Heart right ventricle (tissue), 16 donors: Measurements from ENCODE around the gene DESI2. TPM values are rescaled to one million over a fixed set of nuclear protein-coding genes. Genes with fewer than 3 reads are reported as not detected.

Source experiments
- ATAC-seq, 8 donors: fragments of 200-7000 bp; cut with Tn5 transposase; one replicate each; pipeline ENCODE4 v1.9.1; 2020; ENCODE audit warnings: mild to moderate bottlenecking in 8 of 8, moderate library complexity in 8 of 8, moderate number of reproducible peaks in 1 of 8
- DNase-seq, 2 donors: peaks; one replicate each; pipeline ENCODE4 v3.0.0-alpha.2; 2020
- H3K27ac ChIP-seq, 10 donors: fragments of 200-600 bp; sonication (generic) in 2 of 10; one replicate each; pipeline versions ENCODE4 v1.5.0 to v1.8.0; 2020 to 2022; ENCODE audit warnings: mild to moderate bottlenecking in 3 of 10
- H3K27me3 ChIP-seq, 7 donors: fragments of 200-600 bp; one replicate each; pipeline ENCODE4 v1.8.0; 2021 to 2022; ENCODE audit warnings: mild to moderate bottlenecking in 2 of 7
- H3K36me3 ChIP-seq, 9 donors: fragments of 200-600 bp; sonication (generic) in 1 of 9; one replicate each; pipeline versions ENCODE4 v1.5.0 to v1.8.0; 2020 to 2022; ENCODE audit warnings: mild to moderate bottlenecking in 2 of 9
- H3K4me1 ChIP-seq, 9 donors: fragments of 200-600 bp; sonication (generic) in 1 of 9; one replicate each; pipeline versions ENCODE4 v1.5.0 to v1.8.0; 2020 to 2022; ENCODE audit warnings: mild to moderate bottlenecking in 4 of 9
- H3K4me3 ChIP-seq, 10 donors: fragments of 200-600 bp; sonication (generic) in 2 of 10; one replicate each; pipeline versions ENCODE4 v1.5.0 to v1.8.0; 2020 to 2022; ENCODE audit warnings: mild to moderate bottlenecking in 7 of 10, moderate library complexity in 2 of 10
- H3K9me3 ChIP-seq, 11 donors: fragments of 200-600 bp in 10 of 11; sonication (generic) in 2 of 11; one replicate each; pipeline versions ENCODE4 v1.5.0 to v1.8.0; 2013 to 2022; ENCODE audit warnings: mild to moderate bottlenecking in 2 of 11, control low read depth in 1 of 11, moderate library complexity in 1 of 11
- WGBS, 2 donors: extraction: QIAGEN DNeasy Blood & Tissue Kit; methylation state at CpG; one replicate each; pipeline ENCODE4 v1.1.7; 2013; ENCODE audit warnings: inconsistent platforms in 1 of 2; 5-methylcytosine and 5-hydroxymethylcytosine counted together
- intact Hi-C, 10 donors: fragments of 100-400 bp; cut with DNase I; formaldehyde crosslinking; loops; one replicate each; pipeline versions ENCODE4 v1.11.1 to v1.14.2; 2022
- polyA plus RNA-seq, 2 donors: library from polyadenylated mRNA; stranded (reverse); fragments of 200-250 nt; gene quantifications; one replicate each; pipeline ENCODE4 v1.2.3, GENCODE V29; 2013
- total RNA-seq, 10 donors: library from RNA; stranded (reverse); fragmentation: NEBNext Ultra II Directional in 3 of 10; extraction: Animal tissue kit (Norgen Biotek cat#: 25700) in 3 of 10; gene quantifications; one replicate each; pipeline versions ENCODE4 v1.2.1 to v1.2.4, GENCODE V29; 2021 to 2023
- TF ChIP-seq, protein P1 (sequence below), 9 donors: fragments of 200-600 bp; sonication (generic) in 2 of 9; IDR thresholded peaks; one replicate each; pipeline versions ENCODE4 v1.5.0 to v1.8.0; 2021 to 2022; ENCODE audit warnings: antibody characterized with exemption in 9 of 9, mild to moderate bottlenecking in 5 of 9, moderate library complexity in 1 of 9
- donor health status: Arrhythmogenic right ventricular cardiomyopathy.
- donor health status: ischemic (EF 13 %, LVEDD 7.1; RV severe dilation, severe dysfunction).
- donor health status: healthy with polysubstance abuse.
- donor health status: DM: no; HTN: yes; CAD: no.
- donor health status: DM: no; HTN: no; CAD: no.
- donor health status: ischemic (EF 25% LVEDD 6.9; RV normal size, moderate dysfunction).
- donor health status: ischemic (EF 25% LVEDD 5.7; RV mildly dilated, moderate dysfunction).
- donor health status: healthy.
- donor health status: DM: yes; HTN: yes; CAD: no.
- donor health status: Ischemic cardiomyopathy.
- donor health status: ischemic (EF 35%, LVEDD 5.7; RV mildly dilated, moderate dysfunction).
- donor health status: nonischemic (EF 11% LVEDD 7.7; RV severe dilation, severe dysfunction).
- donor health status: DM: yes; HTN: yes; CAD: no.
- donor health status: PGD.
- donor health status: ischemic (EF 29% LVEDD 5.4; RV normal size, mild dysfunction).
- donor health status: nonischemic (EF 23%, LVEDD 6.1; RV moderate dilation, normal function).

DESI2 gene
- total and polyA plus RNA-seq, 12 donors: 11.7 to 24.0 (median 20.5) TPM

DNA sequence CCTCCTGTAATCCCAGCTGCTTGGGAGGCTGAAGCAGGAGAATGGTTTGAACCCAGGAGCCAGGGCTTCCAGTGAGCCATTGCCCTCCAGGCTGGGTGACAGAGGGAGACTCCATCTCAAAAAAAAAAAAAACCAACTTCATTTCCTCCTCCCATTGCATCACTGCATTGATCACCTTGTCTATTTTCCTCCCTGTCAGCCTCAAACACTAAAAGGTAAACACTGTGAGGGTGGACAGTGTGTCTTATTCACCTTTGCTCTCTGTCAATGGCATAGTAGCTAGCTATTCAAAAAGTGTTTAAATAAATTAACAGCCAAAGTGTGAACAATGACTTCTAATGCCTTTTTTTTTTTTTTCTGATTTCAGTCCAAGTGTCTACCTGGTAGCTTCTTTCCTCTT is 13.4 kb upstream of the DESI2 start:
- Histone ChIP-seq H3K27ac (no peak overlapping the region), H3K36me3 (no peaks in the 10 kb centered on the region), H3K27me3 (peaks cover 0 to 6% (median 0%) of the 10 kb centered on the region in 7 donors), H3K9me3 (no peaks in the 10 kb centered on the region), H3K4me3 (no peak overlapping the region), H3K4me1 (no peaks in the 10 kb centered on the region)
- no peak for DNase-seq
- intact Hi-C loops: no loop called here
- no peak for ATAC-seq
- TF ChIP-seq, protein P1, sequence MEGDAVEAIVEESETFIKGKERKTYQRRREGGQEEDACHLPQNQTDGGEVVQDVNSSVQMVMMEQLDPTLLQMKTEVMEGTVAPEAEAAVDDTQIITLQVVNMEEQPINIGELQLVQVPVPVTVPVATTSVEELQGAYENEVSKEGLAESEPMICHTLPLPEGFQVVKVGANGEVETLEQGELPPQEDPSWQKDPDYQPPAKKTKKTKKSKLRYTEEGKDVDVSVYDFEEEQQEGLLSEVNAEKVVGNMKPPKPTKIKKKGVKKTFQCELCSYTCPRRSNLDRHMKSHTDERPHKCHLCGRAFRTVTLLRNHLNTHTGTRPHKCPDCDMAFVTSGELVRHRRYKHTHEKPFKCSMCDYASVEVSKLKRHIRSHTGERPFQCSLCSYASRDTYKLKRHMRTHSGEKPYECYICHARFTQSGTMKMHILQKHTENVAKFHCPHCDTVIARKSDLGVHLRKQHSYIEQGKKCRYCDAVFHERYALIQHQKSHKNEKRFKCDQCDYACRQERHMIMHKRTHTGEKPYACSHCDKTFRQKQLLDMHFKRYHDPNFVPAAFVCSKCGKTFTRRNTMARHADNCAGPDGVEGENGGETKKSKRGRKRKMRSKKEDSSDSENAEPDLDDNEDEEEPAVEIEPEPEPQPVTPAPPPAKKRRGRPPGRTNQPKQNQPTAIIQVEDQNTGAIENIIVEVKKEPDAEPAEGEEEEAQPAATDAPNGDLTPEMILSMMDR (IDR thresholded peaks at IDR 0.05): no peak

GRCh38 chr1:244640917-244641316 is 12.0 kb upstream of the DESI2 start:
- peaks cover 0 to 6% (median 0%) of the 10 kb centered on the region in 7 donors for H3K27me3 ChIP-seq
- intact Hi-C loops: no loop called here
- DNase-seq: no peak
- WGBS, 2 donors: 89 to 90% methylated on average over 6 of the region's 6 CpGs
- no peaks in the 10 kb centered on the region for H3K36me3 ChIP-seq
- TF ChIP-seq, protein P1 (IDR thresholded peaks at IDR 0.05): no peak
- no peak overlapping the region for H3K27ac ChIP-seq
- no peak for ATAC-seq
- no peaks in the 10 kb centered on the region for H3K4me1 ChIP-seq
- no peak overlapping the region for H3K4me3 ChIP-seq
- no peaks in the 10 kb centered on the region for H3K9me3 ChIP-seq

GRCh38 chr1:244642526-244642925 is 10.4 kb upstream of the DESI2 start:
- ATAC-seq (no peak), DNase-seq (no peak)
- Histone ChIP-seq H3K36me3 (no peaks in the 10 kb centered on the region), H3K4me1 (no peaks in the 10 kb centered on the region), H3K27ac (no peak overlapping the region), H3K9me3 (no peaks in the 10 kb centered on the region), H3K4me3 (no peak overlapping the region), H3K27me3 (peaks cover 0 to 6% (median 0%) of the 10 kb centered on the region in 7 donors)
- intact Hi-C loops: no loop called here
- whole genome bisulfite sequencing, 2 donors: 83 to 85% methylated on average over 16 of the region's 16 CpGs
- TF ChIP-seq, protein P1 (IDR thresholded peaks at IDR 0.05): no peak

DNA sequence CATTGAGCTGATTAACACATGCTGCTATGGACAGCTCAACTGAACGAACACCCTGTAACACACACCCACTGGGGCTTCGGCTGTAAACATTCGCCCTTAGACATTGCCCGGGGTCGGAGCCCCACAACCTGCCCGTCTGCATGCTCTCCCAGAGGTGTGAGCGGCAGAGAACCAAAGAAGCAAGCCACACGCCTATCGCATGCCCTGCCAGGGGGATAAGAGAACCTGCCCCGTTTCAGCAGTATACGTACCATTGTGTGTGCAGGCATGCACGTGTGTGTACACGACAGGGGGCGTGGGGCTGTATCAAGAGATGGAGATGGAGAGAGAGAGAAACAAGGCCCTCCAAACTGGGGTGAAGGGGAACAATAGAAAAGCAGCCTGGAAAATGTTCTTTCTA is 9.9 kb upstream of the DESI2 start:
- DNase-seq (no peak), ATAC-seq (no peak)
- WGBS, 2 donors: 92 to 95% methylated on average over 14 of the region's 14 CpGs
- no peaks in the 10 kb centered on the region for H3K4me1 ChIP-seq
- H3K27me3 ChIP-seq: peaks cover 0 to 6% (median 0%) of the 10 kb centered on the region in 7 donors
- TF ChIP-seq, protein P1 (IDR thresholded peaks at IDR 0.05): no peak
- intact Hi-C loops: no loop called here
- H3K4me3 ChIP-seq: no peak overlapping the region
- H3K36me3 ChIP-seq: no peaks in the 10 kb centered on the region
- no peak overlapping the region for H3K27ac ChIP-seq
- no peaks in the 10 kb centered on the region for H3K9me3 ChIP-seq
